Measurements from ENCODE around the gene PSPH. TPM values are rescaled to one million over a fixed set of nuclear protein-coding genes. Genes with fewer than 3 reads are reported as not detected.
"Not testable (repeated sequence)": the region's sequence is repeated elsewhere in the genome, so short reads cannot be mapped to it uniquely, and the experiment has no call there.

Gene PSPH
- polyA plus RNA-seq = 16.6 to 28.1 TPM (median 21.6 TPM) in 3 replicates
- 8.7 TPM for polyA plus RNA-seq (2011; ENCODE audit: low read depth)
- polyA plus RNA-seq (2011; cell fraction: cytosol; rRNA removed) = 20.8 and 26.4 TPM in 2 replicates
- polyA plus RNA-seq (2011; cell fraction: nucleus; rRNA removed) = 16.1 and 16.9 TPM in 2 replicates
- 12.4 and 19.1 TPM in 2 replicates for polyA plus RNA-seq (2012; ENCODE audit: low replicate concordance)
- 18.4 to 28.7 TPM (median 28.0 TPM) in 3 replicates for polyA minus RNA-seq
- 27.6 TPM for polyA minus RNA-seq (2011; cell fraction: cytosol; rRNA and poly(A)+ RNA removed)
- polyA minus RNA-seq (2011; cell fraction: nucleus; rRNA and poly(A)+ RNA removed) = 9.1 and 9.4 TPM in 2 replicates

- Histone ChIP-seq H3K27ac (ENCODE audit: control insufficient read depth, insufficient read depth, low read length) (peak within 1 kb of the TSS; percentile 84), H3K9me1 (ENCODE audit: control insufficient read depth, extremely low read depth, insufficient read depth, low read length) (no peaks in the 10 kb centered on the region), H3K4me2 (ENCODE audit: control insufficient read depth, extremely low read depth, insufficient read depth, low read depth, low read length) (peak within 1 kb of the TSS; percentile 92), H3K9me3 (ENCODE audit: control insufficient read depth, low read depth, low read length) (no peaks in the 10 kb centered on the region), H3K4me1 (ENCODE audit: control insufficient read depth, extremely low read depth, insufficient read depth, low read length) (peaks cover 27% of the 10 kb centered on the region), H3K9ac (ENCODE audit: control insufficient read depth, extremely low read depth, insufficient read depth, low read length) (peak within 1 kb of the TSS; percentile 98), H3K36me3 (ENCODE audit: control insufficient read depth in 2 of 2, extremely low read depth in 1 of 2, insufficient read depth in 2 of 2, low read length in 2 of 2) (peaks cover 9 to 12% of the 10 kb centered on the region in 2 experiments), H2AFZ (ENCODE audit: control insufficient read depth, low read length) (peak within 1 kb of the TSS; percentile 84), H4K20me1 (ENCODE audit: control insufficient read depth, extremely low read depth, insufficient read depth, low read length) (no peaks in the 10 kb centered on the region), H3K27me3 (ENCODE audit: control insufficient read depth, extremely low read depth, insufficient read depth, low read length) (no peaks in the 10 kb centered on the region), H3K4me3 (ENCODE audit: control insufficient read depth in 2 of 3, extremely low read depth in 1 of 3, insufficient read depth in 2 of 3, low read depth in 1 of 3, low read length in 3 of 3) (peak within 1 kb of the TSS; percentile 77 to 79 (median 77)), H3K79me2 (ENCODE audit: control insufficient read depth, insufficient read depth, low read length) (peaks cover 72% of the 10 kb centered on the region)
- FAIRE-seq (no peak), DNase-seq (ENCODE audit: low read depth, low spot score) (peak; percentile 75)
- dilution Hi-C loops (cut with MboI; ENCODE audit: extremely low pct_ligation_motif_present, low sequenced_read_pairs) = no loop called here
- TF ChIP-seq EZH2 (IDR thresholded peaks at IDR 0.05; ENCODE audit: low read length) = no peak
- TF ChIP-seq, protein P1, sequence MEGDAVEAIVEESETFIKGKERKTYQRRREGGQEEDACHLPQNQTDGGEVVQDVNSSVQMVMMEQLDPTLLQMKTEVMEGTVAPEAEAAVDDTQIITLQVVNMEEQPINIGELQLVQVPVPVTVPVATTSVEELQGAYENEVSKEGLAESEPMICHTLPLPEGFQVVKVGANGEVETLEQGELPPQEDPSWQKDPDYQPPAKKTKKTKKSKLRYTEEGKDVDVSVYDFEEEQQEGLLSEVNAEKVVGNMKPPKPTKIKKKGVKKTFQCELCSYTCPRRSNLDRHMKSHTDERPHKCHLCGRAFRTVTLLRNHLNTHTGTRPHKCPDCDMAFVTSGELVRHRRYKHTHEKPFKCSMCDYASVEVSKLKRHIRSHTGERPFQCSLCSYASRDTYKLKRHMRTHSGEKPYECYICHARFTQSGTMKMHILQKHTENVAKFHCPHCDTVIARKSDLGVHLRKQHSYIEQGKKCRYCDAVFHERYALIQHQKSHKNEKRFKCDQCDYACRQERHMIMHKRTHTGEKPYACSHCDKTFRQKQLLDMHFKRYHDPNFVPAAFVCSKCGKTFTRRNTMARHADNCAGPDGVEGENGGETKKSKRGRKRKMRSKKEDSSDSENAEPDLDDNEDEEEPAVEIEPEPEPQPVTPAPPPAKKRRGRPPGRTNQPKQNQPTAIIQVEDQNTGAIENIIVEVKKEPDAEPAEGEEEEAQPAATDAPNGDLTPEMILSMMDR (optimal IDR thresholded peaks at IDR 0.05 in 1 of 3, IDR thresholded peaks at IDR 0.05 in 1 of 3, conservative IDR thresholded peaks at IDR 0.05 in 1 of 3; ENCODE audit: extremely low read depth in 1 of 3, insufficient read depth in 2 of 3, low read length in 3 of 3) = no peak
Observed at GRCh38 chr7:56051339-56052191, at the start of gene PSPH, which contains the start of gene CCT6A. Gene PSPH (minus strand): TSS chr7:56051444. CDS start chr7:56021212, 30,232 bp downstream. Gene CCT6A (plus strand): TSS chr7:56051765. CDS start chr7:56051849, 84 bp downstream.

DNA sequence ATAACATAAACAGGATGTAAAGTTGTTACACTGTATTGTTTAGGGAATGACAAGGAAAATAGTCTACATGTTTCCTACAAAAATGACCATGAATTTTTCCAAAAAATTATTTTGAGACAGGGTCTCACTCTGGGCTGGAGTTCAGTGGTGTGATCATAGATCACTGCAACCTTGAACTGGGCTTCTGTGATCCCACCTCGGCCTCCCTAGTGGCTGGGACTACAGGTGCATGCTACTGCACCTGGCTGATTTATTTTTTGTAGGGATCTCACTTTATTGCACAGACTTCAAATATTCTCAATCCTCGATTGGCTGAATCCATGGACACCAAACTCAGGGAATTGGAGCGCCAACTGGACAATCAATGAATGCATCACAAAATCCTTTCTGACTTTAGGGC, 48.4 kb upstream of the PSPH start:
- H3K27ac ChIP-seq (ENCODE audit: control insufficient read depth, insufficient read depth, low read length) = no peak overlapping the region
- H3K36me3 ChIP-seq (ENCODE audit: control insufficient read depth in 2 of 2, extremely low read depth in 1 of 2, insufficient read depth in 2 of 2, low read length in 2 of 2) = peaks cover 23 to 24% of the 10 kb centered on the region in 2 experiments
- DNase-seq (ENCODE audit: low read depth, low spot score) = no peak
- no peaks in the 10 kb centered on the region for H4K20me1 ChIP-seq (ENCODE audit: control insufficient read depth, extremely low read depth, insufficient read depth, low read length)
- H3K79me2 ChIP-seq (ENCODE audit: control insufficient read depth, insufficient read depth, low read length) = peaks cover 10% of the 10 kb centered on the region
- peaks cover under 1% of the 10 kb centered on the region for H3K4me1 ChIP-seq (ENCODE audit: control insufficient read depth, extremely low read depth, insufficient read depth, low read length)
- dilution Hi-C loops (cut with MboI; ENCODE audit: extremely low pct_ligation_motif_present, low sequenced_read_pairs) = no loop called here
- H3K9me3 ChIP-seq (ENCODE audit: control insufficient read depth, low read depth, low read length) = no peaks in the 10 kb centered on the region
- no peaks in the 10 kb centered on the region for H3K9me1 ChIP-seq (ENCODE audit: control insufficient read depth, extremely low read depth, insufficient read depth, low read length)
- no peak overlapping the region for H3K4me2 ChIP-seq (ENCODE audit: control insufficient read depth, extremely low read depth, insufficient read depth, low read depth, low read length)
- FAIRE-seq = no peak
- H3K27me3 ChIP-seq (ENCODE audit: control insufficient read depth, extremely low read depth, insufficient read depth, low read length) = no peaks in the 10 kb centered on the region
- H3K9ac ChIP-seq (ENCODE audit: control insufficient read depth, extremely low read depth, insufficient read depth, low read length) = no peak overlapping the region
- H2AFZ ChIP-seq (ENCODE audit: control insufficient read depth, low read length) = no peak overlapping the region
- TF ChIP-seq EZH2 (IDR thresholded peaks at IDR 0.05; ENCODE audit: low read length) = no peak
- TF ChIP-seq, protein P1 (optimal IDR thresholded peaks at IDR 0.05 in 1 of 3, IDR thresholded peaks at IDR 0.05 in 1 of 3, conservative IDR thresholded peaks at IDR 0.05 in 1 of 3; ENCODE audit: extremely low read depth in 1 of 3, insufficient read depth in 2 of 3, low read length in 3 of 3) = no peak
- no peak overlapping the region for H3K4me3 ChIP-seq (ENCODE audit: control insufficient read depth in 2 of 3, extremely low read depth in 1 of 3, insufficient read depth in 2 of 3, low read depth in 1 of 3, low read length in 3 of 3)

DNA sequence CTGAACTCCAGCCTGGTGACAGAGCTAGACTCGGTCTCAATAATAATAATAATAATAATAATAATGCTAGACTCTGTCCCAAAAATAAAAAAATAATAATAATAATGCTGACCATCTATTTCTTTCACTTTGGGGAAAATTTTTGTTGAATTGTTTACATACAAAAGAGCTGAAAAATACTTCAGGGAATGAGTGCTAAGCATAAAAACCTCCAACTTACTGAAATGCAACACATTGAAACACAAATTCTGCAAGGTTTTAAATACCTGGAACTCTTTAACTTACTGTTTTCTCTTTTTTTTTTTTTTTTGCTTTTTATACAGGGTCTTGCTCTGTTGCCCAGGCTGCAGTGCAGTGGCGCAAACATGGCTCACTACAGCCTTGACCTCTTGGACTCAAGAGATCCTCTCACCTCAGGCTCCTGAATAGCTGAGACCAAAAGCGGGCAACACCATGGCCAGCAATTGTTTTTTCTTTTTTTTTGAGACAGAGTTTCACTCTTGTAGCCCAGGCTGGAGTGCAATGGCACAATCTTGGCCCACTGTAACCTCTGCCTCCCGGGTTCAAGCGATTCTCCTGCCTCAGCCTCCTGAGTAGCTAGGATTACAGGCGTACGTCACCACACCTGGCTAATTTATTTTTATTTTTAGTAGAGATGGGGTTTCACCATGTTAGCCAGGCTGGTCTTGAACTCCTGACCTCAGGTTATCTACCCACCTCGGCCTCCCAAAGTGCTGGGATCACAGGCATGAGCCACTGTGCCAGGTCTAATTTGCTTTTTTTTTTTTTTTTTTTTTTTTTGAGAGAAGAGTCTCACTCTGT, 47.2 kb upstream of the PSPH start:
- H3K27me3 ChIP-seq (ENCODE audit: control insufficient read depth, extremely low read depth, insufficient read depth, low read length); H3K4me2 ChIP-seq (ENCODE audit: control insufficient read depth, extremely low read depth, insufficient read depth, low read depth, low read length); H3K4me3 ChIP-seq (ENCODE audit: control insufficient read depth in 2 of 3, extremely low read depth in 1 of 3, insufficient read depth in 2 of 3, low read depth in 1 of 3, low read length in 3 of 3); FAIRE-seq; H3K9ac ChIP-seq (ENCODE audit: control insufficient read depth, extremely low read depth, insufficient read depth, low read length); H3K27ac ChIP-seq (ENCODE audit: control insufficient read depth, insufficient read depth, low read length); H4K20me1 ChIP-seq (ENCODE audit: control insufficient read depth, extremely low read depth, insufficient read depth, low read length); DNase-seq (ENCODE audit: low read depth, low spot score); dilution Hi-C loops (cut with MboI; ENCODE audit: extremely low pct_ligation_motif_present, low sequenced_read_pairs); H2AFZ ChIP-seq (ENCODE audit: control insufficient read depth, low read length); H3K4me1 ChIP-seq (ENCODE audit: control insufficient read depth, extremely low read depth, insufficient read depth, low read length); H3K79me2 ChIP-seq (ENCODE audit: control insufficient read depth, insufficient read depth, low read length); H3K9me3 ChIP-seq (ENCODE audit: control insufficient read depth, low read depth, low read length); H3K9me1 ChIP-seq (ENCODE audit: control insufficient read depth, extremely low read depth, insufficient read depth, low read length): not testable (repeated sequence)
- peaks cover 21 to 23% of the 10 kb centered on the region in 2 experiments for H3K36me3 ChIP-seq (ENCODE audit: control insufficient read depth in 2 of 2, extremely low read depth in 1 of 2, insufficient read depth in 2 of 2, low read length in 2 of 2)

Data from keratinocyte (primary cell).